HG02943 (cell line): ENCODE measurements around the gene C9orf85.
"Not testable (repeated sequence)": the region's sequence is repeated elsewhere in the genome, so short reads cannot be mapped to it uniquely, and the experiment has no call there.

ENCODE experiments used
- ATAC-seq: cut with Tn5 transposase; IDR thresholded peaks from one replicate; pipeline ENCODE4 v1.9.1; 2021; ENCODE audit warnings: mild to moderate bottlenecking, low read depth, moderate library complexity; ENCODE audit not compliant: unreplicated experiment

C9orf85 gene

GRCh38 chr9:71911061-71911907 lies at the start of gene C9orf85, which contains the start of gene ABHD17B:
TSS of gene C9orf85 (plus strand) at chr9:71911639. CDS start at chr9:71911735, 96 bp downstream.
TSS of gene ABHD17B (minus strand) at chr9:71911193. CDS start at chr9:71875080, 36,113 bp downstream.
- peak; percentile 93 for ATAC-seq

- ATAC-seq = no peak
These were observed 47.8 kb upstream of the C9orf85 start for GRCh38 chr9:71863631-71864030.

- ATAC-seq = no peak
These were observed 36.1 kb upstream of the C9orf85 start for GRCh38 chr9:71875345-71875744.

- ATAC-seq = no peak
These were observed 35.3 kb upstream of the C9orf85 start for GRCh38 chr9:71876106-71876505.

GRCh38 chr9:71876829-71877228 lies 34.6 kb upstream of the C9orf85 start:
- no peak for ATAC-seq

- no peak for ATAC-seq
These were observed 32.8 kb upstream of the C9orf85 start for GRCh38 chr9:71878327-71879274.

GRCh38 chr9:71879644-71880174 lies 31.7 kb upstream of the C9orf85 start:
- no peak for ATAC-seq

- ATAC-seq = no peak
These were observed 27.4 kb upstream of the C9orf85 start for GRCh38 chr9:71884005-71884404.

- no peak for ATAC-seq
These were observed 26.0 kb upstream of the C9orf85 start for GRCh38 chr9:71885467-71885866.

- ATAC-seq = no peak
These were observed 25.4 kb upstream of the C9orf85 start for GRCh38 chr9:71886015-71886414.

- ATAC-seq = no peak
These were observed 24.9 kb upstream of the C9orf85 start for GRCh38 chr9:71886541-71886940.

GRCh38 chr9:71887362-71887761 lies 24.1 kb upstream of the C9orf85 start:
- ATAC-seq = no peak

- no peak for ATAC-seq
These were observed 21.3 kb upstream of the C9orf85 start for GRCh38 chr9:71890042-71890679.

GRCh38 chr9:71891557-71892189 lies 19.8 kb upstream of the C9orf85 start:
- ATAC-seq = no peak

GRCh38 chr9:71895117-71895516 lies 16.3 kb upstream of the C9orf85 start:
- no peak for ATAC-seq

- ATAC-seq = no peak
These were observed 15.5 kb upstream of the C9orf85 start for GRCh38 chr9:71895955-71896354.

- ATAC-seq = no peak
These were observed 14.7 kb upstream of the C9orf85 start for GRCh38 chr9:71896761-71897160.

- peak; percentile 49 for ATAC-seq
These were observed 13.9 kb upstream of the C9orf85 start for GRCh38 chr9:71897577-71897976.

GRCh38 chr9:71898756-71899155 lies 12.7 kb upstream of the C9orf85 start:
- not testable (repeated sequence) for ATAC-seq
